GM12878 (cell line): ENCODE results near the gene CA9.

ENCODE experiments used
- CEBPB ChIP-seq, 2 experiments: fragments of 150-350 bp in 1 of 2; IDR thresholded peaks; 2 replicates each; pipeline ENCODE4 v1.6.1; 2012 to 2014; ENCODE audit warnings: low read depth in 2 of 2, low read length in 2 of 2, borderline replicate concordance in 1 of 2, inconsistent platforms in 1 of 2
- CHD4 ChIP-seq: fragments of 200-600 bp; sonication (generic); IDR thresholded peaks from 2 replicates; pipeline ENCODE4 v1.6.1; 2016; ENCODE audit warnings: mild to moderate bottlenecking
- CREB1 ChIP-seq: IDR thresholded peaks from 2 replicates; pipeline ENCODE4 v1.6.1; 2012; ENCODE audit warnings: low read depth, mild to moderate bottlenecking, inconsistent platforms
- CREM ChIP-seq: IDR thresholded peaks from 2 replicates; pipeline ENCODE4 v1.6.1; 2014; ENCODE audit warnings: antibody characterized with exemption, low read depth
- CTCF ChIP-seq, 3 experiments: IDR thresholded peaks in 2 of 3; conservative IDR thresholded peaks in 1 of 3; 2 replicates each; pipeline ENCODE4 v1.5.1; 2011; ENCODE audit warnings: low read depth in 3 of 3, low read length in 3 of 3, mild to moderate bottlenecking in 3 of 3, control low read depth in 2 of 3, moderate library complexity in 2 of 3, inconsistent platforms in 1 of 3, mixed read lengths in 1 of 3; ENCODE audit not compliant: control insufficient read depth in 2 of 3, insufficient read depth in 1 of 3; ENCODE audit errors: extremely low read depth in 1 of 3
- GABPA ChIP-seq: IDR thresholded peaks from 2 replicates; pipeline ENCODE4 v1.6.1; 2014; ENCODE audit warnings: antibody characterized with exemption, low read depth, mild to moderate bottlenecking, inconsistent platforms
- HDGF ChIP-seq: fragments of 450-650 bp; IDR thresholded peaks from 2 replicates; pipeline ENCODE4 v1.6.1; 2016; ENCODE audit warnings: antibody characterized with exemption
- MXI1 ChIP-seq: fragments of 150-350 bp; IDR thresholded peaks from 2 replicates; pipeline ENCODE4 v1.6.1; 2011; ENCODE audit warnings: low read depth, mild to moderate bottlenecking, inconsistent platforms, low read length, improper control_type of control experiment
- MYC ChIP-seq: IDR thresholded peaks from 2 replicates; pipeline ENCODE4 v1.6.1; 2011; ENCODE audit warnings: mild to moderate bottlenecking, low read length, moderate library complexity, inconsistent platforms; ENCODE audit not compliant: insufficient read depth, insufficient replicate concordance, insufficient read length, severe bottlenecking
- POLR2A ChIP-seq: IDR thresholded peaks from 2 replicates; pipeline ENCODE4 v1.6.1; 2011; ENCODE audit warnings: low read depth, mild to moderate bottlenecking, low read length
- RAD21 ChIP-seq: IDR thresholded peaks from 2 replicates; pipeline ENCODE4 v1.6.1; 2011; ENCODE audit warnings: mild to moderate bottlenecking, low read depth, low read length, moderate library complexity; ENCODE audit not compliant: insufficient read depth
- REST ChIP-seq: IDR thresholded peaks from 2 replicates; pipeline ENCODE4 v1.6.1; 2012; ENCODE audit warnings: mild to moderate bottlenecking, low read depth, low read length
- RFX5 ChIP-seq: IDR thresholded peaks from 2 replicates; pipeline ENCODE4 v1.6.1; 2011; ENCODE audit warnings: low read depth, low read length, improper control_type of control experiment
- TBL1XR1 ChIP-seq: IDR thresholded peaks from 2 replicates; pipeline ENCODE4 v1.6.1; 2012; ENCODE audit warnings: low read depth, low read length, improper control_type of control experiment

- TF ChIP-seq MXI1 (no peak), REST (no peak), RAD21 (no peak), CREM (no peak), CTCF (IDR thresholded peaks at IDR 0.05 in 2 of 3, conservative IDR thresholded peaks at IDR 0.05 in 1 of 3; ENCODE audit: control insufficient read depth in 2 of 3, extremely low read depth in 1 of 3, insufficient read depth in 1 of 3, low read depth in 3 of 3, low read length in 3 of 3) (no peak), TBL1XR1 (no peak), POLR2A (no peak), RFX5 (no peak), HDGF (no peak), MYC (no peak), CEBPB (IDR thresholded peaks at IDR 0.05; ENCODE audit: borderline replicate concordance in 1 of 2, low read depth in 2 of 2, low read length in 2 of 2) (no peak), GABPA (no peak), CHD4 (no peak), CREB1 (no peak)
Observed at GRCh38 chr9:35682520-35683315, 9.0 kb downstream of the CA9 start.
